OCI-LY7 (cell line): ENCODE measurements around the gene SLC29A2. TPM values are rescaled to one million over a fixed set of nuclear protein-coding genes. Genes with fewer than 3 reads are reported as not detected.
A peak's percentile ranks its signal among the peaks of the same experiment; 100 is the strongest.
"Not testable (repeated sequence)": the region's sequence is repeated elsewhere in the genome, so short reads cannot be mapped to it uniquely, and the experiment has no call there.

ENCODE experiments used
- BruUV-seq: library from RNA; stranded (reverse); fragments of 400-500 nt; replicated peaks from 2 replicates; lab custom pipeline; 2021; lab: Mats Ljungman, UMichigan
- CTCF ChIA-PET: fragments of 300-600 bp; sonication (Branson Sonifier 250); formaldehyde crosslinking; loops from one replicate; lab custom pipeline; 2022; ENCODE audit warnings: antibody characterized with exemption; ENCODE audit not compliant: unreplicated experiment; lab: Charles Lee
- POLR2A ChIA-PET: fragments of 300-600 bp; sonication (Branson Sonifier 250); formaldehyde crosslinking; loops from one replicate; lab custom pipeline; 2022; ENCODE audit warnings: antibody characterized with exemption; lab: Charles Lee
- DNase-seq: peaks from one replicate; pipeline ENCODE4 v3.0.0-alpha.2; 2015; ENCODE audit warnings: low spot score
- H2AFZ ChIP-seq: fragments of 200-600 bp; sonication (generic), shearing (Covaris generic); 2 replicates; pipeline ENCODE4 v1.6.1; 2014; ENCODE audit warnings: mild to moderate bottlenecking, antibody characterized with exemption, low read length, moderate library complexity
- H3K27ac ChIP-seq: fragments of 200-600 bp; sonication (generic); 2 replicates; pipeline ENCODE4 v1.5.1; 2014; ENCODE audit warnings: mixed run types, low read depth, mild to moderate bottlenecking, moderate library complexity, low read length, inconsistent platforms; ENCODE audit not compliant: poor library complexity, severe bottlenecking
- H3K36me3 ChIP-seq: fragments of 200-600 bp; sonication (generic); 2 replicates; pipeline ENCODE4 v1.6.1; 2014; ENCODE audit warnings: mild to moderate bottlenecking, antibody characterized with exemption, low read length, moderate library complexity, mixed read lengths; ENCODE audit not compliant: insufficient read depth
- H3K4me1 ChIP-seq: fragments of 200-600 bp; sonication (generic); 2 replicates; pipeline ENCODE4 v1.5.1; 2014; ENCODE audit warnings: mild to moderate bottlenecking, low read length; ENCODE audit not compliant: insufficient read depth, poor library complexity, severe bottlenecking
- H3K4me2 ChIP-seq: fragments of 200-600 bp; sonication (generic); 2 replicates; pipeline ENCODE4 v1.6.1; 2014; ENCODE audit warnings: mild to moderate bottlenecking, low read length
- H3K4me3 ChIP-seq: fragments of 200-600 bp; sonication (generic); 2 replicates; pipeline ENCODE4 v1.5.1; 2014; ENCODE audit warnings: mild to moderate bottlenecking, low read depth, low read length; ENCODE audit not compliant: poor library complexity, severe bottlenecking
- H3K79me2 ChIP-seq: fragments of 200-600 bp; sonication (generic); 2 replicates; pipeline ENCODE4 v1.6.1; 2016; ENCODE audit warnings: low read depth, mild to moderate bottlenecking, low read length, moderate library complexity, mixed read lengths; ENCODE audit not compliant: insufficient read depth
- H3K9me2 ChIP-seq: fragments of 200-600 bp; sonication (generic); 2 replicates; pipeline ENCODE4 v1.6.1; 2016; ENCODE audit warnings: mild to moderate bottlenecking, low read length, mixed read lengths; ENCODE audit not compliant: insufficient read depth
- H3K9me3 ChIP-seq: fragments of 200-600 bp; sonication (generic); 2 replicates; pipeline ENCODE4 v1.6.1; 2014; ENCODE audit warnings: mild to moderate bottlenecking, mixed run types, low read length, mixed read lengths
- H4K20me1 ChIP-seq: fragments of 200-600 bp; sonication (generic); 2 replicates; pipeline ENCODE4 v1.6.1; 2014; ENCODE audit warnings: mild to moderate bottlenecking, antibody characterized with exemption, low read length, moderate library complexity, mixed read lengths; ENCODE audit not compliant: insufficient read depth
- CTCF ChIP-seq: fragments of 200-600 bp; sonication (generic); conservative IDR thresholded peaks from 2 replicates; pipeline ENCODE4 v1.5.1; 2014; ENCODE audit warnings: mild to moderate bottlenecking, antibody characterized with exemption, low read length, moderate library complexity, mixed read lengths
- EZH2phosphoT487 ChIP-seq: fragments of 200-600 bp; sonication (generic); IDR thresholded peaks from 2 replicates; pipeline ENCODE4 v1.6.1; 2018; ENCODE audit warnings: low read depth, borderline replicate concordance, mild to moderate bottlenecking, mixed run types, antibody characterized with exemption, low read length, moderate library complexity, mixed read lengths
- intact Hi-C: fragments of 100-400 bp; cut with micrococcal nuclease; formaldehyde crosslinking; loops from one replicate; pipeline ENCODE4 v1.10.0; 2022; ENCODE audit not compliant: unreplicated experiment
- total RNA-seq, 2 experiments: library from RNA; depleted of rRNA in 1 of 2; stranded (reverse); fragments of >200 nt in 1 of 2; shearing (Covaris generic) in 1 of 2; gene quantifications; 2 replicates each; pipeline ENCODE4 v1.2.3, GENCODE V29; 2014 to 2022

The SLC29A2 gene
- total RNA-seq, 2 experiments from 2014 or later = 33.6 to 56.4 TPM

- CTCF ChIA-PET = no interaction called here
- H3K4me1 ChIP-seq = no peaks in the 10 kb centered on the region
Measured at GRCh38 chr11:66359662-66360087, 11.9 kb downstream of the SLC29A2 start.

GRCh38 chr11:66350560-66351235 is 20.9 kb downstream of the SLC29A2 start:
- H3K9me3 ChIP-seq, DNase-seq, H3K79me2 ChIP-seq, H3K9me2 ChIP-seq, CTCF ChIA-PET, intact Hi-C loops, H3K4me3 ChIP-seq, H3K4me2 ChIP-seq, H3K27ac ChIP-seq, H4K20me1 ChIP-seq, H2AFZ ChIP-seq, H3K36me3 ChIP-seq, BruUV-seq: not testable (repeated sequence)
- peaks cover 22% of the 10 kb centered on the region for H3K4me1 ChIP-seq
- POLR2A ChIA-PET = interaction anchor here (0.7 to 1.1 kb wide), 2 partner anchors 20 to 864 kb away, joined by 3 to 4 read pairs; no protein-coding TSS in a partner anchor

More at GRCh38 chr11:66359662-66360087, 11.9 kb downstream of the SLC29A2 start:
- Histone ChIP-seq H3K27ac (no peak overlapping the region), H3K4me2 (no peak overlapping the region), H3K36me3 (peaks cover 40% of the 10 kb centered on the region), H2AFZ (no peak overlapping the region), H3K4me3 (no peak overlapping the region), H3K79me2 (no peaks in the 10 kb centered on the region), H4K20me1 (no peaks in the 10 kb centered on the region), H3K9me3 (no peaks in the 10 kb centered on the region), H3K9me2 (no peaks in the 10 kb centered on the region)
- no peak for DNase-seq
- intact Hi-C loops = no loop called here
- BruUV-seq = no TSS peak
- POLR2A ChIA-PET = no interaction called here
- no peak for TF ChIP-seq CTCF
- TF ChIP-seq EZH2phosphoT487 = no peak

GRCh38 chr11:66349084-66349386 is 22.5 kb downstream of the SLC29A2 start:
- peaks cover 7% of the 10 kb centered on the region for H3K79me2 ChIP-seq
- no peak for DNase-seq
- H3K9me3 ChIP-seq = no peaks in the 10 kb centered on the region
- POLR2A ChIA-PET = no interaction called here
- H2AFZ ChIP-seq = no peak overlapping the region
- H3K4me1 ChIP-seq = peaks cover 30% of the 10 kb centered on the region
- no peak overlapping the region for H3K4me3 ChIP-seq
- CTCF ChIA-PET = no interaction called here
- intact Hi-C loops = loop anchor here (5.0 kb wide), 1 partner anchor 37 kb away; no protein-coding TSS in a partner anchor
- TF ChIP-seq CTCF = no peak
- TF ChIP-seq EZH2phosphoT487 = no peak
- H3K4me2 ChIP-seq = peak overlapping the region; percentile 42
- no peak overlapping the region for H3K27ac ChIP-seq
- H3K9me2 ChIP-seq = no peaks in the 10 kb centered on the region
- peaks cover 4% of the 10 kb centered on the region; the same call in 1 of the 2 replicates for H3K36me3 ChIP-seq
- peaks cover 4% of the 10 kb centered on the region; the same call in 1 of the 2 replicates for H4K20me1 ChIP-seq
- BruUV-seq = no TSS peak
